CD14-positive monocyte (primary cell): ENCODE measurements around the gene TMEM94. TPM values are rescaled to one million over a fixed set of nuclear protein-coding genes. Genes with fewer than 3 reads are reported as not detected.

Experiments
- DNase-seq, 3 donors: peaks; one replicate each; pipeline ENCODE4 v3.0.0-alpha.2; 2011 to 2022
- H2AFZ ChIP-seq: 2 replicates; pipeline ENCODE4 v1.6.0; 2012; ENCODE audit warnings: mild to moderate bottlenecking, low read depth, low read length, inconsistent platforms; ENCODE audit not compliant: insufficient read depth, poor library complexity, severe bottlenecking
- H3K27ac ChIP-seq, 2 donors: 1 replicate in 1 of 2; 2 replicates in 1 of 2; pipeline ENCODE4 v1.5.1; 2012 to 2013; ENCODE audit warnings: low read length in 2 of 2, control low read depth in 1 of 2, inconsistent platforms in 1 of 2, low read depth in 1 of 2, mild to moderate bottlenecking in 1 of 2
- H3K27me3 ChIP-seq, 2 donors: one replicate each; pipeline versions ENCODE4 v1.6.0 to v1.6.1; 2011 to 2013; ENCODE audit warnings: low read length in 2 of 2; ENCODE audit not compliant: control insufficient read depth in 2 of 2, insufficient read depth in 2 of 2
- H3K36me3 ChIP-seq, 2 donors: replicated peaks in 1 of 2; 1 replicate in 1 of 2; 2 replicates in 1 of 2; pipeline versions ENCODE4 v1.5.1 to v1.6.1; 2012 to 2013; ENCODE audit warnings: low read length in 2 of 2, control low read depth in 1 of 2, inconsistent platforms in 1 of 2, mild to moderate bottlenecking in 1 of 2; ENCODE audit not compliant: insufficient read depth in 2 of 2, control insufficient read depth in 1 of 2
- H3K4me1 ChIP-seq, 2 donors: 1 replicate in 1 of 2; 2 replicates in 1 of 2; pipeline versions ENCODE4 v1.5.1 to v1.6.1; 2012 to 2013; ENCODE audit warnings: low read length in 2 of 2, control low read depth in 1 of 2, inconsistent platforms in 1 of 2, mild to moderate bottlenecking in 1 of 2, moderate library complexity in 1 of 2; ENCODE audit not compliant: insufficient read depth in 2 of 2, control insufficient read depth in 1 of 2
- H3K4me2 ChIP-seq: replicated peaks from 2 replicates; pipeline ENCODE3; 2012; ENCODE audit warnings: low read length, moderate library complexity, mild to moderate bottlenecking; ENCODE audit not compliant: poor library complexity, severe bottlenecking; ENCODE audit errors: extremely low read depth
- H3K4me3 ChIP-seq, 3 experiments: fragments of 200-600 bp in 1 of 3; sonication (generic) in 1 of 3; replicated peaks in 1 of 3; 1 replicate in 2 of 3; 2 replicates in 1 of 3; pipeline ENCODE4 v1.5.1; 2011 to 2013; ENCODE audit warnings: low read length in 3 of 3, mild to moderate bottlenecking in 3 of 3, control low read depth in 2 of 3, low read depth in 2 of 3, inconsistent platforms in 1 of 3, moderate library complexity in 1 of 3
- H3K79me2 ChIP-seq: 2 replicates; pipeline ENCODE4 v1.6.0; 2012; ENCODE audit warnings: mild to moderate bottlenecking, control low read depth, inconsistent platforms, low read length, moderate library complexity; ENCODE audit not compliant: insufficient read depth
- H3K9ac ChIP-seq: 2 replicates; pipeline ENCODE4 v1.6.0; 2017; ENCODE audit warnings: low read length, mild to moderate bottlenecking; ENCODE audit not compliant: insufficient read depth, poor library complexity, severe bottlenecking
- H3K9me3 ChIP-seq, 2 donors: replicated peaks in 1 of 2; 1 replicate in 1 of 2; 2 replicates in 1 of 2; pipeline versions ENCODE4 v1.5.1 to v1.6.1; 2012 to 2013; ENCODE audit warnings: low read length in 2 of 2, control low read depth in 1 of 2; ENCODE audit not compliant: control insufficient read depth in 1 of 2, insufficient read depth in 1 of 2
- H4K20me1 ChIP-seq: 2 replicates; pipeline ENCODE4 v1.6.0; 2012; ENCODE audit warnings: mild to moderate bottlenecking, low read length, control low read depth, moderate library complexity; ENCODE audit not compliant: insufficient read depth
- H3K27ac Mint-ChIP-seq, 7 donors: one replicate each; pipeline ENCODE4 v1.8.0; 2020; ENCODE audit warnings: mild to moderate bottlenecking in 7 of 7, mixed read lengths in 7 of 7, moderate library complexity in 6 of 7, inconsistent platforms in 2 of 7
- H3K27me3 Mint-ChIP-seq, 3 donors: one replicate each; pipeline ENCODE4 v1.8.0; 2021 to 2022; ENCODE audit warnings: low read depth in 3 of 3, mild to moderate bottlenecking in 3 of 3, mixed read lengths in 3 of 3, moderate library complexity in 3 of 3, inconsistent platforms in 1 of 3
- H3K36me3 Mint-ChIP-seq, 2 donors: one replicate each; pipeline ENCODE4 v1.8.0; 2020; ENCODE audit warnings: mixed read lengths in 2 of 2, inconsistent platforms in 1 of 2, mild to moderate bottlenecking in 1 of 2
- H3K4me1 Mint-ChIP-seq: one replicate; pipeline ENCODE4 v1.8.0; 2020; ENCODE audit warnings: mild to moderate bottlenecking, mixed read lengths
- H3K4me3 Mint-ChIP-seq, 2 donors: one replicate each; pipeline ENCODE4 v1.8.0; 2020; ENCODE audit warnings: mild to moderate bottlenecking in 2 of 2, mixed read lengths in 2 of 2, moderate library complexity in 1 of 2
- H3K9me3 Mint-ChIP-seq, 7 donors: one replicate each; pipeline ENCODE4 v1.8.0; 2020 to 2022; ENCODE audit warnings: mixed read lengths in 7 of 7, mild to moderate bottlenecking in 6 of 7, moderate library complexity in 6 of 7, inconsistent platforms in 2 of 7
- CTCF ChIP-seq: fragments of 200-600 bp; IDR thresholded peaks from one replicate; pipeline ENCODE4 v1.8.0; 2022; ENCODE audit warnings: antibody characterized with exemption, mild to moderate bottlenecking
- WGBS: methylation state at CpG from one replicate; pipeline ENCODE4 v1.1.5; 2013; ENCODE audit warnings: missing lambda C conversion rate; ENCODE audit not compliant: insufficient coverage; 5-methylcytosine and 5-hydroxymethylcytosine counted together
- intact Hi-C, 2 donors: fragments of 100-400 bp; cut with micrococcal nuclease; formaldehyde crosslinking; loops; one replicate each; pipeline versions ENCODE4 v1.15.0 to v1.15.1; 2023
- polyA plus RNA-seq, 3 donors: library from polyadenylated mRNA; depleted of rRNA in 1 of 3; unstranded in 2 of 3; stranded (reverse) in 1 of 3; fragments of 300-500 nt in 2 of 3; fragments of >200 nt in 1 of 3; fragmentation: Illumina TruSeq in 2 of 3; gene quantifications; 1 replicate in 2 of 3; 2 replicates in 1 of 3; pipeline ENCODE4 v1.2.3, GENCODE V29; 2012 to 2021

The TMEM94 gene
- polyA plus RNA-seq, 3 donors = 7.2 to 129 (median 8.4) TPM

DNA sequence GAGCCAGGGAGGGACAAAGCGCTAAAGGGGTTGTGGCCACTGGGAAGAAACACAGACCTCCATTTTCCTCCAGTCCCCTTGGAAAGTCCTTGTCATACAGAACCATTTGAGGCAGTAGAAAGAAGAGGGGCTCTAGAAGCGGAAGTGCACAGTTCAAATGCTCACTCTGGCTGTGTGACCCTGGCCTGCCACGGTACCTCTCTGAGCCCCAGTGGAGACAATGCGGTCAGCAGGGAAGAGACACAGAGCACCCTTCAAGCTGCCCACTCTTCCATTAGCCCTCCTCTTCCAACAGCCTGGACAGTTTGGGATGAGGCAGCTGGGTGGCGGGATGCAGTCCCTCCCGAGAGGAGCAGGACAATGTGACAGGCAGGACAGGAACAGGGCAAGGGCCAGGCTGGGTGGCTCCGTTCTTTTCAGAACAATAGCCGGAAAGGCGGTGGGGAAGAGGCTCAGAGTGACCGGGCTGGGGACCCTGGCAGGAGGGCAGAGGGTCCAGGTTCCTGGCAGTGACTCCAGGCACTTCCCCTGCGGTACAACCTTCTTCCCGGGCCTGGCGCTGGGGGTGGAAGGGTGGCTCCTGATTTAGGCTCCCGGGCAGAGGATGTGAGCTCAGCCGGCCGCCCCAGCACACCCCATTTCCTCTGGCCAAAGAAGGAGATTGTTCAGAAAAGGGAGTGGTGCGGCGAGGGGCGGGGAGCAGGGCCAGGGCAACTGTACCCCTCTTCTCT is 53.3 kb downstream of the TMEM94 start:
- peaks cover 3 to 15% (median 10%) of the 10 kb centered on the region in 3 donors for H3K27me3 Mint-ChIP-seq
- H3K9me3 Mint-ChIP-seq = peaks cover 0 to 3% (median 0%) of the 10 kb centered on the region in 7 donors
- no peaks in the 10 kb centered on the region for H3K36me3 ChIP-seq
- no peaks in the 10 kb centered on the region for H4K20me1 ChIP-seq
- H3K4me2 ChIP-seq = no peak overlapping the region
- no peak overlapping the region for H3K27ac Mint-ChIP-seq
- H3K4me3 Mint-ChIP-seq = no peak overlapping the region
- H3K9ac ChIP-seq = no peak overlapping the region
- DNase-seq = no peak
- H3K27ac ChIP-seq = no peak overlapping the region
- intact Hi-C loops = loop anchor here in 1 of 2 donors (10.0 kb wide), 1 partner anchor 85 kb away; no protein-coding TSS in a partner anchor
- peaks cover 0 to 11% of the 10 kb centered on the region in 2 donors for H3K27me3 ChIP-seq
- no peaks in the 10 kb centered on the region for H3K4me1 Mint-ChIP-seq
- H3K36me3 Mint-ChIP-seq = no peaks in the 10 kb centered on the region
- WGBS = 97% methylated on average over 8 of the region's 19 CpGs
- no peak overlapping the region for H2AFZ ChIP-seq
- no peaks in the 10 kb centered on the region for H3K79me2 ChIP-seq
- H3K9me3 ChIP-seq = no peaks in the 10 kb centered on the region
- H3K4me1 ChIP-seq = peaks cover 0 to under 1% of the 10 kb centered on the region in 2 donors
- no peak for TF ChIP-seq CTCF
- H3K4me3 ChIP-seq = no peak overlapping the region

- Histone ChIP-seq H2AFZ (no peak overlapping the region), H3K79me2 (no peaks in the 10 kb centered on the region), H3K4me1 (peaks cover 8 to 16% of the 10 kb centered on the region in 2 donors), H4K20me1 (no peaks in the 10 kb centered on the region), H3K27ac (no peak overlapping the region), H3K4me3 (no peak overlapping the region), H3K27me3 (peaks cover 0 to 19% of the 10 kb centered on the region in 2 donors), H3K9me3 (no peaks in the 10 kb centered on the region), H3K9ac (no peak overlapping the region), H3K4me2 (no peak overlapping the region), H3K36me3 (no peaks in the 10 kb centered on the region)
- Mint-ChIP-seq H3K27ac (no peak overlapping the region), H3K9me3 (peaks cover 0 to 3% (median 0%) of the 10 kb centered on the region in 7 donors), H3K4me3 (no peak overlapping the region), H3K36me3 (no peaks in the 10 kb centered on the region), H3K4me1 (no peaks in the 10 kb centered on the region), H3K27me3 (peaks cover 5 to 22% (median 14%) of the 10 kb centered on the region in 3 donors)
- TF ChIP-seq CTCF = no peak
- no peak for DNase-seq
- WGBS = no CpG with 5 or more reads among the region's 4 CpGs
- intact Hi-C loops = no loop called here
These were observed 54.8 kb downstream of the TMEM94 start for GRCh38 chr17:75511270-75511609.
